AG10803 (cell line): ENCODE measurements around the gene CDCP1.

ENCODE experiments used
- DNase-seq: peaks from one replicate; pipeline ENCODE4 v3.0.0; 2010; ENCODE audit warnings: low read depth
- H3K4me3 ChIP-seq: 2 replicates; pipeline ENCODE4 v1.5.1; 2011; ENCODE audit warnings: mild to moderate bottlenecking, low read length, control low read depth
- TF ChIP-seq, protein P1 (sequence below): conservative IDR thresholded peaks from 2 replicates; pipeline ENCODE4 v1.5.1; 2011; ENCODE audit warnings: mild to moderate bottlenecking, low read length, control low read depth, inconsistent platforms

Gene CDCP1

DNA sequence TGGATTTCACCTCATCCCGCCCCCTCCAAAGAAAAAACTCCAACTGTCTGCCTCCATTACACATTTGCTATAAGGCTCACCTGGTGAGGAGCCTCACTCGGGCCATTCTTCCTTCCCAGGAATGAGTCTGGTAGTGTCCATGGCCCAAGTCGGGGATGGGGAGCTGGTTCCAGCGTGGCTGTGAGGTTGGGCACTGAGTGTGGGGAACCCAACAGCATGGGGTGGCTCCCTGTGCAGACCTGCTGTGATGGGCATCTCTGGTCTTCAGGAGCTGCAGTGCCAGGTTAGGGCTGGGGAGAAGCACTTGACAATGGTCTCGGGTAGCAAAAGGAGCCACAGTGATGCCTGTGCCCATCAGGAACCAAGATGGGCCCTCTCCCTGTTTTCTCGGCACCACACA is 40.7 kb upstream of the CDCP1 start:
- no peak for DNase-seq
- H3K4me3 ChIP-seq, result no peak overlapping the region
- TF ChIP-seq, protein P1, sequence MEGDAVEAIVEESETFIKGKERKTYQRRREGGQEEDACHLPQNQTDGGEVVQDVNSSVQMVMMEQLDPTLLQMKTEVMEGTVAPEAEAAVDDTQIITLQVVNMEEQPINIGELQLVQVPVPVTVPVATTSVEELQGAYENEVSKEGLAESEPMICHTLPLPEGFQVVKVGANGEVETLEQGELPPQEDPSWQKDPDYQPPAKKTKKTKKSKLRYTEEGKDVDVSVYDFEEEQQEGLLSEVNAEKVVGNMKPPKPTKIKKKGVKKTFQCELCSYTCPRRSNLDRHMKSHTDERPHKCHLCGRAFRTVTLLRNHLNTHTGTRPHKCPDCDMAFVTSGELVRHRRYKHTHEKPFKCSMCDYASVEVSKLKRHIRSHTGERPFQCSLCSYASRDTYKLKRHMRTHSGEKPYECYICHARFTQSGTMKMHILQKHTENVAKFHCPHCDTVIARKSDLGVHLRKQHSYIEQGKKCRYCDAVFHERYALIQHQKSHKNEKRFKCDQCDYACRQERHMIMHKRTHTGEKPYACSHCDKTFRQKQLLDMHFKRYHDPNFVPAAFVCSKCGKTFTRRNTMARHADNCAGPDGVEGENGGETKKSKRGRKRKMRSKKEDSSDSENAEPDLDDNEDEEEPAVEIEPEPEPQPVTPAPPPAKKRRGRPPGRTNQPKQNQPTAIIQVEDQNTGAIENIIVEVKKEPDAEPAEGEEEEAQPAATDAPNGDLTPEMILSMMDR, result no peak

DNA sequence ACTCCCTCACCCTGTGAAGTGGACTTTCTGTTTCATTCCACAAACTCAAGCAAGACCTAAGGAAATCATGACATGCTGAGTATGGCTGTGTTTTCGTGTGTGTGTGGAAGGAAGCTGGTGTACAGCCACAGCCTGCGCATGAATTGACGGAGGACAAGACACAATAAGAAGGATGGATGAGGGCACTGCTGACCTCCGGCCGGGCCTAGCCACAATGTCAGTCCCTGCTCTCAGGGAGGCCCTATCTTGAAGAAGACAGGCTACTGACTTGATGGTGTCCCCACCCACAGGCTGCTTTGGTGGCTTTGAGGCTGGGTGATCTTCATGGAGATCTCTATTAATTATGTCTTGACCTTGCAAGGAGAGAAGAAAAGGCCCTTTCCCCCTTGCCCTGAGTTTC is 39.3 kb upstream of the CDCP1 start:
- TF ChIP-seq, protein P1, result no peak
- no peak overlapping the region for H3K4me3 ChIP-seq
- DNase-seq, result no peak

DNA sequence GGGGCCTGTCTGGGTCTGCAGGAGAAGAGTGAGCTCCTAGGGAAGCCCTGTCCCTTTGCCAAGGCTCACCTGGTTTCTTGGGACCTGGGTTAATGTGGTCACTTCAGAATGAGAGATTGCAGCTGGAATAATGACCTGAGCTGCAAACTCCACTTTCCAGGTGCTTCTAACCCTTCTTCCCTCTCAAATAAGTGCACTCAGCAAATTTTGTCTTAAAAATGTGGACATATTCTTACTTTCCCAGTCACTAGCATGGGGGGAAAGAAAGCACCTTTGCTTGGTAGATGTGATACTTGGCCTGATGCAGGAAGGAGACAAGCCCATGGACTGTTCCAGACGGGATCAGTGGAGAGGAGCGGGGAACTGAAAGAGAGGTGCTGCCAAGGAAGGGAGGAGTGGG is 38.9 kb upstream of the CDCP1 start:
- no peak overlapping the region for H3K4me3 ChIP-seq
- TF ChIP-seq, protein P1, result no peak
- DNase-seq, result no peak

DNA sequence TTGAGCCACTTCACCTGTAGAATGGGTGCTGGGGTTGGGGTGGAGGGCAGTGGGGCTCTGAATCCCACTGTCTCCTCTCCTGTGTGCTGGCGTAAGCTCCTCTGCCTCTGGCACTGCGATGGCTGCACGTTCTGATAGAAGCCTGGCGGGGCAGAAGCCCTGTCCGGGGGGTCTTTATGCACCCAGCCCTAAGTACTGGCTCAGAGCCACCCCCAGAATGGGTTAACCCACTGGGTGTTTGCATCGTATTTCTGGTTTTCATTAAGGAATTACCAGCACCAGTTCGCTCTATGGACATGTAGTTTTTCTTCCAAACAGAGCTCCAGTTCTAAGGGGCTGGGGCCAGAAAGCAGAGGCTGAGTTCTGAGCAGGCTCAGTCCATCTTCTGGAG is 37.7 kb upstream of the CDCP1 start:
- no peak overlapping the region for H3K4me3 ChIP-seq
- TF ChIP-seq, protein P1, result no peak
- DNase-seq, result no peak

DNA sequence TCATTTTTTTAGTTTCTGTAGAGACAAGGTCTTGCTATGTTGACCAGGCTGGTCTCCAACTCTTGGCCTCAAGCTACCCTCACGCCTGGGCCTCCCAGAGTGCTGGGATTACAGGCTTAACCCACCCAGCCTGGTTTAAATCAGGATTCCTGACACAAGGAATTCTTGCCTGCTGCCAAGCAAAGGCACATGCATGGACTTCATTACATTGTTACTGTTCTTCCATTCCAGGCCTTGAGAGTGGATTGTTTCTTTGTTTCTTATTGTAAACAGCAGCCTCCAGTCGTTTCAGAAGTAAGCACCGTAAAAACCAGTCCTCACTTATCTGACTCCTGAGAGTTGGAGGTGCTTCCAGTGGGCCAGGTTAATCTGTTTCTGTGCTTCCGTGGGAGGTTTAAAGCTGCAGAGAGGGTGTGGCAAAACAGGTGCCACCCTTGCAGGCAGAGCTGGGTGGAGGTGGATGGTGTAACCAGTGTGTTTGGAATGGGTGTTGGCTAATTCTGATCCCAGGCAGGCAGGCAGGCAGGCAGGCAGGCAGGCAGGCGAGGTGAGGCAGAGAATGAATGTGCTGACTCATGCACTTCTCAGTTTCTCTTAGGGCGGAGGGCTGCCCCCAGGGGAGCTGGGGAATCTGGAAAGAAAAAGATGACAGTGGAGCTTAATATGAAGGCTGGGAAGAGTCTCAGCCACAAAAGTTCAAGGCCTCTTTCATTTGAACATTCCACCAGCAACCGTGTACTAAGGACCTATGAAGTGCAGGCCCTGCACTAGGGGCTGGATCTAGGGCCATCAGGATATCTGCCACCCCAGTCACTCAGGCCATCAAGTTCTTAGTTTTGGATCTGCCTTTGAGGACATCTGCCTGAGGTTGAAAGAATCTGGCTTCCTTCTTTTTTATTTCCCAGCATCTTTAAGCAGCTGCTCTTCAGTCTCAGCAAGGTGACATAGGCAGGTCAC is 37.0 kb upstream of the CDCP1 start:
- peak; percentile 76 for DNase-seq
- H3K4me3 ChIP-seq, result no peak overlapping the region

DNA sequence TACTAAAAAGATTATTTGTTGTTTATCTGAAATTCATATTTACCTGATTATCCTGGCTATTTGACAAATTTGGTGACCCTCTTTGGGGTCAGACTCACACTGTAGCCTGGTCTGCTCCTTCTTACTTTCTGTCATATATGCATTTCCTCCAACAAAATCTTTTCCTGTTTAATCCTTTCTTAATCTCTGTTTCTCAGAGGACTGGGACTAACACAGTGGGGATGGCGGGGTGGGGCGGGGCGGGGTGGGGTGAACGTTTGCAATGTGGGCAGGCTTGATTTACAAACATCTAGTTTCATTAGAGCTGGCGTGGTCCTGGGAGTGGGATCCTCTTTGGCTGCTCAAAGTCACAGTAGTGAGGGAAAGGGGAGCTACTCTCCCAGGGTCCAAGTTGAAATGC is 35.3 kb upstream of the CDCP1 start:
- no peak overlapping the region for H3K4me3 ChIP-seq
- TF ChIP-seq, protein P1, result no peak
- DNase-seq, result no peak

More for the DNA sequence above, 37.0 kb upstream of the CDCP1 start:
- TF ChIP-seq, protein P1, result no peak

DNA sequence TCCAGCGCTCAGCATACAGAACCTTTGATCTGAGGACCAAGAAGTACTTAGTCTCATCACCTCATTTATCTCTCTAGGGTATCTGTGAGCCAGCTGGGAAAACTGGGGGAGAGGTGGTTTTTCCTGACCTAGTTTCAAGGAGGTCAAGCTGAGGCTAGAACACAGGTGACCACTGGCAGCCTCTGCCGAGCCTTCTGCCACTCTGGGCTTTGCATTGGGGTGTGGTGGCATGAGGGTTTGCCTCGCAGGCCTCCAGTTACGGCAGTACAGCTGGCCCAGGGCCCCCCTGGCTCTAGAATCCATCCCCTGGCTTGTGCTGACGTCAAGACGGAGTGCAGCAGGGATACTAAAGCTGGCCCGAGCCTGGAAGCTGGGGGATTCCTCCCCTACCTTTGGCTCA is 34.7 kb upstream of the CDCP1 start:
- TF ChIP-seq, protein P1, result no peak
- DNase-seq, result no peak
- H3K4me3 ChIP-seq, result no peak overlapping the region
